GM18870 (cell line): ENCODE measurements around the gene FAM163B.

Experiments
- ATAC-seq: cut with Tn5 transposase; IDR thresholded peaks from one replicate; pipeline ENCODE4 v1.9.1; 2021; ENCODE audit warnings: moderate library complexity; ENCODE audit not compliant: unreplicated experiment

FAM163B gene

DNA sequence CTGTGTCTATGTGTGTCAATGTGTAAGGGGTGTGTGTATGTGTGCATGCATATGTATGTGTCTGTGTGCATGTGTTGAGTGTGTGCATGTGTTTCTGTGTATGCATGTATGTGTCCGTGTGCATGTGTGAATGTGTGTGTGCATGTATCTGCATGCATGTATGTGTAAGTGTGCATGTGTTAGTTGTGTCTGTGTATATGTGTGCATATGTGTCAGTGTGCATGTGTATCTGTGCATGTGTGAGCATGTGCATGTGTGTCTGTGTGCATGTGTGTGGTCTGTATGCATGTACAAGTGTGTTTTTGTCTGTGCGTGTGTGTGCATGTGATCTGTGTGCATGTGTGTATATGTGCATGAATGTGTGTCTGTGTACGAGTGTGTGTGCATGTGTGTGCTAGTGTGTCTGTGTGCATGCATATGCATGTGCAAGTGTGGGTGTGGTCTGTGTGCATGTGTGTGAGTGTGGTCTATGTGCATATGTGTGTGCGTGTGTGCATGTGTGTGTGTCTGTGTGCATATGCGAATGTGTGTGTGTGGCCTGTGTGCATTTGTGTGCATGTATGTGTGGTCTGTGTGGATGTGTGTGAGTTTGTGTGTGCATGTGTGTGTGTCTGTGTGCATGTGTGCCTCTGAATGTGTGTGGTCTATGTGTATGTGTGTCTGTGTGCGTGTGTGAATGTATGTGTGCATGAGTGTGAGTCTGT lies 9.6 kb downstream of the FAM163B start:
- ATAC-seq = no peak

DNA sequence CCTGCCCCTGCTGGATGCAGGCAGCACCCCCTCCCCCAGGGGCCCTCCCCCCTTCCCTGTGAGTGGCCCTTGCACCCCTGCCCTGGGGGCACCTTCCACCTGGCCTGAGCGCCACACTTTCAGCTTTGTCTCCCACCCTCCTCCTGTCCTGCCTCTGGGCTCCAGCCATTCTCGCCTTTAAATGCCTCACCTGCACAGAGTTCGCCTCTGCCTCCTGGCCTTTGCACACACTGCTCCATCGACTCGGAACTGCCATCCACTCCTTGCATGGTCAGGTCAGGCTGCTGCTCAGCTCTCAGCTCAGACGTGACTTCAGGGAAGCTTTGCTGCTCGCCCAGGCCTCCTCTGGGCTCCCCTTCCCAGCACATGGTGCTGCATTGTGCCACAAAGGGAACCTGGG lies 10.2 kb downstream of the FAM163B start:
- ATAC-seq = no peak

DNA sequence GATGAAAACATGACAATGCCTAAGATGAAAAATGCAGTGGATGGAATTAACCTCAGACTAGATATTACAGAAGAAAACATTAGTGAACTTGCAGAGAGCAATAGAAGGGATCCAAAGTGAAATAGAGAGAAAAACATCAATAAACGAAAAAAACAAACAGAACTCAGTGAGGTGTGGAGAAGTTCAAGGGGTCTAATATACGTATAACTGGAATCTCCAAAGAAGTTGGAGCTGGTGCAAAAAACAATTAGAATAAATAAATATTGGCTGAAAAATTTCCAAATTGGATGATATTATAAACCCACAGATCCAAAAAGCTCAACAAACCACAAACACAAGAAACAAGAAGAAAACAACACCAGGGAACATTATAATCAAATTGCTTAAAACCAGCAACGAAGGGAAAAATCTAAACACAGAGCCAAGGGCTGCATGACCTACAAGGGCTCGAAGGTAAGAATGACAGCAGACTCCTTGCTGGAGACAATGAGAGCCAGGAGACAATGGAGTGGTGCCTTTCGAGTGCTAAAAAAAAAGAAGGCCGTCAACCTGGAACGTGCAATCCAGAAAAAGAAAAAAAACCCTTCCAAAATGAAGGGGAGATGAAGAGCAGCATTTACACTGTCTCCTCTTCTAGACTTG lies 11.8 kb downstream of the FAM163B start:
- no peak for ATAC-seq

DNA sequence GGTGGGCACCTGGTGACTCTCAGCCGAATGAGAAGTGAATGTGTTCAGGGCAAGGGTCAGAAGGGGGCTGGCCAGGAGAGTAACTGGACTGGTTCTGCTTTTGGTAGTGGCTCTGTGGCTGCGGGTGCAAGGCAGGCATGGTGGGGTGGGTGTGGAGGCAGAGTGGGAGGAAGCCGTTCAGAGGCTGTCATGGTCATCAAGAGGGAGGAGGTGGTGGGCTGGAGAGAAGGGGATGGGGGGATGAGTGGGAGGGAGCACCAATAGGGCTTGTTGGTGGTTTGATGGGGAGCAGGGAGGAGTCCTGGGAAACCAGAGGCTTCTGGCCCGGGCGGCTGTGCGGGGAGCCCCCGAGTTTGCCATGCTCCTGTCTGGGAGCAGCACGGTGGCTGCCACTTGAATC lies 13.3 kb downstream of the FAM163B start:
- ATAC-seq = no peak

DNA sequence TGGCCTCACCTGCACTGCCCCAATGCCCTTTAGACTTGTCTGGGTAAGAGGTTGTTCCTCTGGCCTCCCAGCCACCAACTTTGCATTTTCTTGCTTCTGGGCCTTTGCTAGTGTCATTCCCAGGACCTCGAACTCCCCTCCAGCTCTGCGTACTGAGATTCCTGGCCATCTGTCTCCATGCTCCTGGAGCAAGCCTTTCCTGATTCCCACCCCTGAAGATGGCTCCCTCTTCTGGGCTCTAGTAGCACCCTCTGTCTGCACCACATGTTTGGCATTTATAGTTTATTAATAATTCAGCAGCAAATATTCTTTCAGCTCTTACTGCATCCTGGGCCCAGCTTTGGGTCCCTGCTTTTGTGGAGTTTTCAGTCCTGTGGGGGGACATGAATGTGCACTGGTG lies 14.9 kb downstream of the FAM163B start:
- no peak for ATAC-seq

DNA sequence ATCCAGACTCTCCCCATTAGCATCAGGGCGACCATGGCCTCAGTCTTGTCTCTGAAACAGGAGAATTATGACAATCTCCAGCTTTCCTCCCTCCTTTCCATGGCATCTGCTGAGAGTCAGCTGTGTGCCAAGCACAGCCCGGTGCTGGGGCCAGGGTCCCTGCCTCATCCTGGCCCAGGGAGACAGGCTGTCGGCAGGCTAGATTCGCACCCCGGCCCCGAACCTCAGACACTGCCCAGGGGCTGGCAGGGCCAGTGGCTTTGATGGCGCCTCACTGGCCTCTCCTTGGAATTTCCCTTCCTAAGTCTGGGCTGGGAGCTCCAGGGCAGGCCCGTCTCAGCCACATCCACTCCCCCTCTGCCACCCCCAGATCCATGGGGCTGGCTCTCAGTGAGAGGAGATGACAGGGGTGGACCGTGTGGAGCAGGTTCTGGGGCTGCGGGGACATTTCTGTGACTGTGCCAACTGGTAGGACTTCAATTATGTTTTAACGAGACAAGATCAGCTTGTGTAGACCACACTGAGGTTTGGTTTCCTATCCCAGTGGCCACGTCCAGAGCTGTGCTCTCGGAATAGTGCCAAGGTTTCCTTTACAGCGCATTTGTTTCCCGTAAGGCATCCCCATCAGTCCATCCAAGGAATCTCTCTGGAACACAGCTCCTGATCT lies 15.5 kb downstream of the FAM163B start:
- ATAC-seq = no peak

DNA sequence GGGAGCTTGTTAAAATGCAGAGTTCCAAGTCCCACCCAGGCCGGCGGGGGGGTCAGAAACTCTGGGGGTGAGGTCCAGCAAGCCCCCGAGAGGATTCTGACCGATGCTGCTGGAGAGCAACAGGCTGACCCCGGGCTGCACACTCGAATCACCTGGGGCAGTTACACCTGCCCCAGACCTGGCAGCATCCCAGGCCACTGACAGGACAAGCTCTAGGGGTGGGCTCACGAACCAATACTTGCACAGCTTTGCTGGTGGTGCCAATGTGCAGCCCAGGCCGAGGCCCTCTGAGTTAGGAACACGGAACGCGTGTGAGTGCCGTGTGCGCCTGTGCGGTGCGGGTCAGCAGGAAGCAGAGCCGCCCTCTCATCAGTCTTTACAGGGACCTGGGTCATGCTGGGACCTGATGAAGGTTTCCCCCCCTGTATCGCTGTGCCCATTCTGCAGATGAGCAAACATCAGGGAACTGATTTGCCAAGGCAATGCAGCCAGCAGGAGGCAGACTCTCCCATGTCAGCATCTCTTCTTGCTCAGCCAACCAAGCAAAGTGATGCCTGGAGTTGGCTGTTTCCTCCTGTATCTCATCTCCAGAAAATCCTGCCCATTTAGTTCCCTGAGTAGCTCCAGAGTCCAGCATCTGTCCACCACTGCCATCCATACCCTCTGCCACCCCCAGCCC lies 16.3 kb downstream of the FAM163B start:
- ATAC-seq = no peak

DNA sequence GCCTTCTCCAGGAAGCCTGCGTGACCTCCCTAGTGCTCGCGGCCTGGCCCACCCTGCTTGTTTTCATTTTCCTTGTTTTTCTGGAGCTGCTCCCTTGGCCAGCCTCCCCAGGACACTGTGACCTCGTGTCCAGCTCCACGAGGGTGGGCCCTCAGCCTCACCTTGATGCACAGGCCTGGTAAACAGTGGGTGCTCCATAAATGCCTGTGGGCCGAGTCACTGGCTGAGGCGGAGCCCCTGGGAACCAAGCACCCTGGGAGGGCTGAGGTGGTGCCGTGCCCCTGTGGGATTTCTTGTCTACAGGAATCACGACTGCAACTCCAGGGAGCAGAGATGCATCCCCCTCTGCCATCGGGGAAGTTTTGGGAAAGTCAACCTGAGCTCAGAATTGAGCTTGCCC lies 17.2 kb downstream of the FAM163B start:
- no peak for ATAC-seq

DNA sequence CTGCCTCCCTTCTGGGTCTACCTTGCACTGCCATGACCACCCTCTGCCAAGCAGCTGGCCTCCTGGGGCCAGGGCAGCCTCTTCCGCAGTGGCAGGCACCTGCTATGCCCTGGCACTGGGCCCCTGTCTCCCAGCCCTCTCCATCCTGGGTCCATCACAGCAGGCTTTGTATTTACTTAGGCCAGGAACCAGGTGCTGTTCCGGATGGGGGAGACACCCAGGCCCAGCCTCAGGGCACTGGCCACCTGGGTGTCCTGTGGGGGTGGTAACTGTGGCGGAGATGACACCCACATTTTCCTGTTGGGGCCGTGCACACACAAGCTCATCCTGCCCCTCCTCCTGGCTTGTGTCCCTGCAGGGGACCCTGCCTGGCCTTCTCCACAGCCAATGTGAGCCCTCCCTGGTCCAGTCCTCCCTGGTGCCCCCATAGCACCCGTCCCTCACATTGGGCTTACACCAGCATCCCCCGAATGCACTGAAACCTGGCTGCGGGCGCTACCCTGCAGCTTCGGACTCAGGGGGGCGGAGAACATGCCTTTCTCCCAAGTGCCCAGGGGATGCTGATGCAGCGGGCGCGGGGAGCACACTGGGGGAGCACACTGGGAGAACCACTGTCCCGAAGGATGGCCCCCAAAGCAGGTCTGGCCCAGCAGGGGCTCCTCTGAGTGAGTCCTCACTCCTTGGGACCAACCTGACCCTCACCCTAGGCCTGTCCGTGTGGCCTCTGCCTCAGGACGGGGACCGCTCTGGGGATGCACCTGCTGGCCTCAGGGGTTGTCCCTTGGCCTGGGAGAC lies 17.9 kb downstream of the FAM163B start:
- no peak for ATAC-seq

DNA sequence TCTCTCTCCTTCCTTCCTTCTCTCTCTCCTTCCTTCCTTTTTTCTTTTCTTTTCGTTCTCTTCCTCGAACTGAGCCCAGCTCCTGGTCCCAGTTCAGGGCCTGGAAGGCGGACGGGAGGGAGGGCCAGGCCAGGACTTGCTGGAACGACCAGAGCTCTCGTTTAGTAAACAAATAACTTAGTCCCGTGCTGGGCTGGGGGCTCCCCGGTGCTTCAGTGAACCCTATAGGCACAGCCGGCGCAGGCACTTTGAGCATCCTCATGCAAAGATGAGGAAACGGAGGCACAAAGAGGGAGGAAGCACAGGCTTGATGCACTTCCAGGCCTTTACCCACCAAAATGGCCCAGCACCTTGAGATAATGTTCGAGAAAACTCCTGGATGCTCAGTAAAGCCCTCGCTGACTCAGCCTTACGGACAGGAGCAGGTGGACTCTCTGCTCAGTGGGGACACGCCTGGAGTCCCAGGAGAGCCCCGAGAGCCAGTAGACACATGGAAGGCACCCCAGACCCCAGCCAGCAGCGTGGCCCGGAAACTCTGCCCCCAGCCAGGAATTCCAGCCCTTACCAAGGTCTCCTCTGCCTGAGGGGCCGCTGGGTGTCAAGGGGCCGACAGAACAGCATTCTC lies 18.8 kb downstream of the FAM163B start:
- no peak for ATAC-seq

DNA sequence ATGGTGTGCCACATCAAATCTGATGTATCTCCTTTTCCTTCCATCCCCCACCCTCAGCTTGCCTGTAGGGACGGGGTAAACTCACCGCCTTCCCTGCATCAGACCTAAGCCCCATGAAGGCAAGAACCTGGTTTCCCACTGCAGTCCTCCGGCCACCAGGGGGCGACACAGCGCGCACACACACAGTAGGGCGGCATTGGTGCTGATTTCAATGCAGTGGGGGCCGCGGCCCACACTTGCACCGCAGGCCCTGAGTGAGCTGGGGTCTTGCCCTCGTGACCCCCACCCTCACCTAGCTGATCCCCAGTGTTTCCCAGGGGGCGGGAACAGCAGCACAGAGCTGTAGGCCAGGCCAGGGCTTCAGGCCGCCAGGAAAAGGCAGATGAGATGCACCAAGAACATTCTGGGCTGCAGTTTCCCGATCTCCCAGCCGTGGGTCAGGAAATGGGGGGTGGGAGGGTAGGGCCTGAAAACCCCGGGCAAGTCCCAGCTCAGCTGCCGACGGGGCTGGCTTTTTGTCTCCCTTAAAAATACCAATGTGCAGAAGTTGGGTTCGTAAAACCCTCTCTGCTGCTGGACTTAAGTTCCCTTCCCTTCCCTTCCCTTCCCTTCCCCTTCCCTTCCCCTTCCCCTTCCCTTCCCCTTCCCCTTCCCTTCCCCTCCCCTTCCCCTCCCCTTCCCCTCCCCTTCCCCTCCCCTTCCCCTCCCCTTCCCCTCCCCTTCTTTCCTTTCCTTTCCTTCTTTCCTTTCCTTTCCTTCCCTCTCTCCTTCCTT lies 19.5 kb downstream of the FAM163B start:
- ATAC-seq = no peak

DNA sequence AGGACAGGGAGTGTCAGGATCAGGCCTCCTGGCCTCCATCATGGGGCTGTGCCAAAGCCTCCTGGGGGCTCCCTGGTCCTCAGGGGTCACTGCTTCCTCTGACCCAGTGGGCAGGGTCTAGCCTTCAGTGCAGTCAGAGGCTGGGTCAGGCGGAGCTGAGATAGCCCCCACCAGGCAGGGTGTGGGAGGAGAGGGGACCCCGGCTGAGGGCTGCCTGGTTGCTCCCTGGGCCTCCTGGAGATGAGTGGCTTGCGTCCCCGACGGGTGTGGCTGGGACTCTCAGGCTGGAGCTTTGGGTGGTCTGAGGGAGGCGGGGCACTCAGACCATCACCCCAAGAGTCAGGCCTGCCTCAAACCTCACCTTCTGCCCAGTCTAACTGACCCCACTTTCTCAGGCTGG lies 21.7 kb downstream of the FAM163B start:
- no peak for ATAC-seq

DNA sequence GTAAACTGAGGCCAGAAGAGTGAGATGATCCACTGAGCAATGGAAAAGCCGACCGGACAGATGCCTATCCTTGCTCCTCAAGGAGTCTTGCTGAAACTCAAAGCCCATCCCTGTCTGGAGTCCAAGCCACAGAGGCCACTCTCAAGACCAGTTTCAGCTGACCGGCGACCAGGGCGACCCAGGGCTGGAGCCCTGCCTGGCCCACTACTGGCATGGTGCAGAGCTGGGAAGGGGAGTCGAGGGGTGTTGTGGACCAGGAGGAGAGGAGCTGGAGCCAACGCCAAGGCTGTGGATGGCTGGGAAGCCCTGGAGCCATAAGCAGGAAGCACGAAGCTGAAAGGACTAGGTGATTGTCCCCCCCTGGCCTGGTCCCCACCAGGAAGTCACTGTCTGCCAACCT lies 22.1 kb downstream of the FAM163B start:
- no peak for ATAC-seq

DNA sequence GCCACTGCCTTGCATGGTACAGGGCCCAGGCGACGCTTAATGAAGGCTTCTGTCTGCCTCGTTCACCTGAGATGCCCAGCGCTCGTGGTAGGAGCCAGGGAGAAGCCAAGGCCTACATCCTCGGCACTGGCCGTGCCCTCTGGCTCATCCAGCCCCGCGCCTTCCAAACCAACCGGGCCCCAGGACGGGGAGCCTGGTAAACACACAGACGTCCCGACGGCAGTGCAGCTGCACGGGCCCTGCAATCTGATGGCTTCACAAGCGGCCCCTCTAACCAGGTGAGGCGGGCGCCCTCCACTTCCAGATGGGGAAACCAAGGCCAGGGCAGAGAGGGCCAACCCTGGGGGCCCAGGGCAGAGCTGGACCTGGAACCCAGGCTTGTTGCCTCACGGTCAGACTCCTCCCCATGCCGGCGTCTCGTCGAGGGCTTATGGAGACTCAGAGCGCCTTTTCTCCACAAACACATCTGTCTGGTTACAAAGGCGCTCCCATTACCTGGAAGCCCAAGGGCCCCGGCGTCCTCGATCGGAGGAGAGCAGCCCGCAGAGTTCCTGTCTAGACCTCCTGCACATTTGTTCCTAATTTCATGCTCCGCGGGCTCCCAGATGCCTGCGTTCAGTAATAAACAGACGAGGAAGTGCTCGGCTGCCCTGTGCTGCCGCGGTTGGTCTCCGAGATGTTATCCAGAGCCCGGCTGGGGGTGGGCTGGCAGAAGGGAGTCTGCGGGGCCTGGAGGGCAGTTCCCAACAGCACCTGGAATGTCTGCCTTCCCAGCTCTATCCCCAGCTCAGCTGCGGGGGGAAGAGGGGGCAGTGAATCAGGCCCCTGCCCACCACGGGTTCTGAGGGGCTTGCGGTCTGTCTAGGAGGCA lies 23.5 kb downstream of the FAM163B start:
- no peak for ATAC-seq

DNA sequence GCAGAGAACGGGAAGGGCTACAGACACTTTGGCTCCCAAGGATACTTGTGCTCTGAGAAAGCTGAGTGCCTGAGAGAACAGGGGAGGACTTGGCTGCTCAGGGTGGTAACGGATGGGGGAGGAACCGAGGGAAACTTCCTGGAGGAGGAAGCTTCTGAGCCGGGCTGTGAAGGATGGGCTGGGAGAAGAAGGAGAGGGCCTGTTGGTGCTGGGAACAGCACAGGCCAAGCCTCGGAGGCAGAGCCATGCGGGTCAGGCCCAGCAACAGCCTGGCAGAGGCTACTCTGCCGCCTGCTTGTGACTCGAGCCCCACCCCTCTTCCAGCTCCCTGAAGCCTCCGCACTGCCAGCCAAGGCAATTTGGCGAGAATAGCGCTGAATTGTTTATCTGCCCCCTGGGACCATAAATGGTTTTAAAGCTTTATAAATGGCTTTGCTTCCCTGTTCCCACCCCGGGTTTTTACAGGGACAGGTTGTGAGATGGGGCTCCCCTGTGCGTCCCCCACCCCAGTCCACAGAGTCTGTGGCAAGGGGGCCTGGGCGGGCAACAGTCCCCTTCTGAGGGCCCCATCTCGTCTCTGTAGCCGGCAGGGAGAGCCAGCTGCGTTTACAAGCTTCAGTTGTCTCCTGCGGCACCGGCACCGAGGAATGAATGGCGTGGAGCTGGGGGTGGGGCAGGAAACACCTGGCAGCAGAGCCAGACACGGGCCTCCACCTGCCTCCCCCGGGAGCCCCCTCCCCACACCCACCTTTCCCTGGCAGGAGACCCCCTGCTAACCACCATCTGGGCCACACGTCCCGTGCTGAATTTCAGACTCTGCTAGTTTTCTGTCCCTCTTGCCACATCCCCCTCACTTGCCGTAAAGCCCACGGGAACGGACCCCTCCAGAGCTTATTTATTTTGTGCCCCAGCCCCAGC lies 24.4 kb downstream of the FAM163B start:
- ATAC-seq = no peak

DNA sequence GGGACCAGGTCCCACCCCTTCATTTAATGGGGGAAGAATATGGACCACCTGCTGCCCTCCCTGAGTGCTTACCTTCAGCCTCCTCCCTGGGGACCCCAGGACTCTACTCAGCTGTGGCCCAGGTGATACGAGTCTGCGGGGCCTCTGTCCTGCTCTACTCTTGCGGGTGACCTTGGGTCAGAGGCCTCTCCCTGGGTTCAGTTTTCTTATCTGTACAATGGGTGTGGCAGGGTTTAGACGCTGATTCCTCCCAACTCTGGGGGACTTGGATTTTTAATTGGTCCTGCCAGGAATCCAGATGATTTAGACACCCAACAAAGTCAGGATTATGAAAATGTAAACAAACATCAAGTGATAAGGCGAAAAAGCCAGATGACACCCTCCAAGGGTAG lies 25.0 kb downstream of the FAM163B start:
- ATAC-seq = no peak

DNA sequence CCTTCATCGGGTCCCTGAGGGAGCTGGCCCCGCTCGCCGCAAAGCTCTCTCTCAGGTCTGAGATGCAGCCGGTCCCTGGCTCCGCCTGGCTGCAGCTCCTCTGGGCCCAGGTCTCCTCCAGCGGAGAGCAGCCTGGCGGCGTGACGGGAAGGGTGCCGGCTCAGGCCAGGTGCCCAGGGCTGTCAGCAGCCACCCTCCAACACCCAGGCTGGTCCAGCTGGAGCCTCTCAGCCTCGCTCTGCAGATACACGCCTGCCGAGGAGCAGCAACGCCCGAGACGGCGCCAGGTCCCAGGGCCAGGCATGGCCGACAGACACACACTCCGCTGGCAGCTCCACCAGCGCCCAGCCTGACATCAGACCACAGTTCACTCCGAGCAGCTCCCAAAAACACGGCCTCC lies 25.6 kb downstream of the FAM163B start:
- no peak for ATAC-seq

DNA sequence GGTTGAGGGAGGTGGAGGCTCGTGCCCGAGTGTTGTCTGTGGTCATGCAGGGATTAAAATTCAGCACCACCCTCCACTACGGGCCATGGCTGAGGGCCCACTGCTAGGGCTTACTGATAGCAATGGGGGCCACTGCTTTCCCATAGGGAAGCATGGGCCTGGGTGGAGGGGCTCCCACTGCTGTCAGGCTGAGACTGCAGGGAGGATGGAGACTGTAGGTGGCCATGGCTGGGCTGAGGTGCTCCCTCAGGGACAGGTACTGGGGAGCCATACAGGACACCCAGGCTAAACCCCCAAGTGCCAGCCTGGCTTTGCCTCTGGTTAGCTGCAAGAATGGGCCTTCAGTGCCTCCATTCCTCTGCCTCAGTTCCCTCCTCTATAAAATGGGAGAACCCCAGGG lies 26.1 kb downstream of the FAM163B start:
- no peak for ATAC-seq
